ENCODE measurements around the gene FEM1C.
"Not testable (repeated sequence)": the region's sequence is repeated elsewhere in the genome, so short reads cannot be mapped to it uniquely, and the experiment has no call there.

Gene FEM1C

DNA sequence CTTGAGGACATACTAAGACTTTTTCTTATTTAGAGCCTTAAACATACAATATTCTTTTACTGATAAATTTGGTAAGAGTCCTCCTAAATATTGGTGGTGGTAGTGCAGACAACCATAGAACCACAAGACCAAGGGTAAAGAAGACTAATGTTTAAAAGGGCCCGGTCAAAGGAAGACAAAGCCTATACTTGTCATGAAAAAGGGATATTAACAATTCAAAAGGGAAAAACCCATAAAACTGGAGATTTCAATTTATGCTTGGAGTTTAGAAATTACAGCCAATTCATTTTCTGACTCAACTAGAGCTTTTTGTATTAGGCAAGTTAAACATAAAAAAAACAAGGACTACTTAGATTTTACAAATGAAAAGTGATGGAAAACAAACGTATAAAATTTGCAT lies 24.4 kb downstream of the FEM1C start:
- DNase-seq = no peak

DNA sequence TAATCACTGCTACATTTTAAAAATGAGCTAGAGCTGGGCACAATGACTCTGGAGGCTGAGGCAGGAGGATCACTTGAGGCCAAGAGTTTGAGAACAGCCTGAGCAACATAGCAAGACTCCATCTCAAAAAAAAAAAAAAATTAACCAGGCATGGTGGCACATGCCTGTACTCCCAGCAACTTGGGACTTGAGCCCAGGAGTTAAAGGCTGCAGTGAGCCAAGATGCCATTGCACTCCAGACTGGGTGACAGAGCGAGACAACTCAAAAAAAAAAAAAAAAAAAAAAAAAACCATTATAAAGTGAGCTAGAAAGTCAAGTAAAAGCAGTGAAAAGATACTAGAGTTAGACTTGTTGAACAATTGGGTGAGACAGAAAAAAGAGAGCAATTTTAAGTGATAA lies 28.2 kb downstream of the FEM1C start:
- no peak for DNase-seq

DNA sequence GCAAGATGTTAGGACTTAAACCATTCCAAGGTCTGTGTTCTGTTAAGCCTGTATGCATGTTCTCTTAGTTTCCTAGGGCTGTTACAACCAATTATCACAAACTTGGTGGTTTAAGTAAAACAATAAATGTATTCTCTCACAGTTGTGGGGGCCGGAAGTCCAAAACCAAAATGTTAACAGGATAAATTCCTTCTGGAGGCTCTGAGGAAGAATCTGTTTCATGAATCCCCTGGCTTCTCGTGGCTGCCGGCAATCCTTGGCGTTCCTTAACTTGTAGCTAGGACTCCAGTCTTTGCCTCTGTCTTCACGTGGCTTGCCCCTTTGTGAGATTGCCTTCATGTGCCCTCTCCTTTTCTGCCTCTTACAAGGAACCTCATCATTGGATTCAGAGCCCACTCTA lies 30.4 kb downstream of the FEM1C start:
- DNase-seq = no peak

- DNase-seq = no peak
These were observed 32.9 kb downstream of the FEM1C start for GRCh38 chr5:115511632-115512031.

- DNase-seq = no peak
These were observed 34.4 kb downstream of the FEM1C start for GRCh38 chr5:115510145-115510645.

DNA sequence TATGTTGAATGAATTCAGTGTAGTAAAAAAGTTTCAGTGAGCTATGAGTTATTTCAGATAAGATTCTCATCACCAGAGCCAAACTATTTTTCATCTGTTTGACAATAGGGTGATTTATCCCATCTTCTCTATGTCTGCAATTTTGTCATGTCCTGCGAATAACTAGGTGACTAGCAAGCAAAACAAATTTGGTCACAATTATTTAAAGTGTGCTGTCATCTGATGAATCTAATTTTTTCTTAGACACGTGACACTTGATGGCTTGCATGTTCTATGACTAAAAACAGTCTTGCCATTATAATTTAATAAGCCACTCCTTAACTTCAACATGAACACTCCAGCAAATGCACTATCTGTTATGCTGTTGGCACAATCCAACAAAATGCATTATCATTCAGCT lies 35.0 kb downstream of the FEM1C start:
- no peak for DNase-seq

- DNase-seq = no peak
These were observed 36.9 kb downstream of the FEM1C start for GRCh38 chr5:115507681-115508080.

DNA sequence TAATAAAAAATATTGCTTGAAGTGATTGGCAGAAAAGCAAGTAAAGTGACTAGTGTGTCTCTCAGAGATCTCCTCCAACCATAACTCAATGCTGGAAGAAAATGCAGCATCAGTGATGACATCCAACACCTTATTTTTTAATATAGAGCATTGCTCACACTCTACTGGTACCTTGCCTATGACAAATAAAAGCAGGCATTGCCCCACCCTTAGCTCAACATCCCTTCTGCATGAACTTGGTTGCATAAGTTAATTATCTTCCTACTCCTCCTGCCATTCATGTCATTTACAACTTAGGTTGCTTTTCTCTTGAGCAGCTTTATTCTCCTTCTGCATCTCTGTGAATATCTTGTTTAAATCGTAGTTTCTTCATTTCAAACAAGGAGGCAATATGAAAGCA lies 41.2 kb downstream of the FEM1C start:
- no peak for DNase-seq

DNA sequence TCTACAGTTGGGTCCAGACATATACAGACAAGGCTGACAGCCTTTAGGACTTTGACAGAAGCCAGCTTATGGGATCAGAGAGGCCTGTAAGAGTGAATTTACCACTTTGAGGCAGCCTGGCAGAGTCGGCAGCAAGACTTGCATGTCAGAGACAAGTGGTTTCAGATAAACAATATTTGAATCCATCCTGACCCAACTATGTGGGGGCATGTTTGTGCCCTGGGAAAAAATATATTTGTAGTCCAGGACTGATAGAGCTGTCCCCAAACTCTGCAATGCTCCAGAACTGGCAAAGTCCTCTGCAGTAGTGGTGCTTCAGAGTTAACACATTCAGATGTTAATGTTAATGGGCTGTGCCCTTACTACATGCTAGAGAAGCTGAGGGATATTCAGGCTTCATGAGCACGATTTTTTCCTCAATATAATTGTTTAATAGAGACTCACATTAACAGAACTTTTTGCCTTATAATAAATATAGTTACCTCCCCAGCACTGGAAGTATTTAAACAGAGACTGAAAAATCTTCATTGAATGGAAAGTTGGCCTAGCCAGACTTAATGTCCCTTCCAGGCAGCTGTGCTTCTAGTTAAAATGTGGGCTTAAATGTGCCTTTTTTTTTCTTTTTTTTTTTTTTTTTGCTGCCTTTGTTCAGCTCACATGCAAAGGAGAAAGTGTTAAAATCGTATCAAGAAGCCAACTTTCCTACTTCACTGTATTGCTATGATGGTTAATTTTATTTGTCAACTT lies 42.9 kb downstream of the FEM1C start:
- no peak for DNase-seq

DNA sequence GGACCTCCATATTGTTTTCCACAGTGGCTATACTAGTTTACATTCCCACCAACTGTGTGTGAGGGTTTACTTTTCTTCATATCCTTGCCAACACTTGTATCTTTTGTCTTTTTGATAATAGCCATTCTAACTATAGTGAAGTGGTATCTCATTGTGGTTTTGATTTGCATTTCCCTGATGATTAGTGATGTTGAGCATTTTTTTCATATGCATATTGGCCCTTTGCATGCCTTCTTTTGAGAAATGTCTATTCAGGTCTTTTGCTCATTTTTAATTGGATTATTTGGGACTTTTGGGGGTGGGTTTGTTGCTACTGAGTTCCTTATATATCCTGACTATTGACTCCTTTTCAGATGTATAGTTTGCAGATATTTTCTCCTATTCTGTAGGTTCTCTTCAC lies 44.4 kb downstream of the FEM1C start:
- DNase-seq = no peak

DNA sequence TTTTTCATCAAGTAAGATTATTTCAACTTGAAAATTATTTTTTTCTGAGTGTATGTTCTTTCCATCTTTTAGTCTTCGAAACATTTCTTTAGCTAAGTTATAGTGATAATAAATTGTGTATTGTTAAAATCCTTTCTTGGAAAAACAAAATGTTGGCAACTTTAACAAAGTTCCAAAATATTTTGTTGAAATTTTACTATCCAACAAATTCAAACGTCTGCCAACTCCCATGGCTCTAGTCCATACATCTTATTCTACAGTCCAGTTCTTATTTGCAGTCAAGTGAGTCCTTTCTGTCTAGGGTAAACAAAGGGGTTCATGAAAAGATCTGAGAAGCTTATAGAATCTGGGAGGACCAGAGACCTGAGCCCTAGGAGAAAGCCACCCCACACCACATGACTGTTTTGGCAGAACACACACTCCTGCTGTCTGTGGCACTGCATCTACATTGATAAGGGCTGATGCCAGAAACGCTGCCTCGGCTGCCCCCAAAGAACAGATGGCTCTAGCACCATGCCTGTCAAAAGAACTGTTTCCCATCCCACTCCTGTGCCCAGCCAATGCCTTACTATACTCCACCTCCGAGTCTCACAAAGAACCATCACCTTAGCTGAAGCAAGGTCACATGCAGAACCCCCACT lies 47.5 kb downstream of the FEM1C start:
- peak in 2 of 14 donors; percentile 14 to 94 for DNase-seq

GRCh38 chr5:115494570-115495289 lies 49.8 kb downstream of the FEM1C start:
- DNase-seq = peak in 2 of 14 donors; percentile 17 to 68

GRCh38 chr5:115490596-115490995 lies 54.0 kb downstream of the FEM1C start:
- DNase-seq = no peak

DNA sequence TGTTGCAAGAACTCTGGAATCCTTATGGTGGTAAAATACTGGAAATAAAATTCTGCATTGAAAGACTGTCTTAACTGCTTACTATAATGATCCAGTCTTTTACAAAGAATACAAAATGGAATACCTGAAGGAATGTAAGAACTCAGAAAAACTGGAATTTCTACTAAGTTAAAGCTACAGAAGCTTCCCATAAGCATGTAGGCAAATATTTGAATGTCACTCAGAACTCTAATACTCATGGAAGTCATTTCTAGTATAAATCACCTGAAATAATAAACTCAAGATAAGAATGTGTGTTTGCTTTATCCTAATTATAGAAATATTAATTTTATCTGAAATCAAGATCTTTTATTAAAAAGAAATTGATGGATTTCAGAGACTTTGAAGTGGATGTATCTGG lies 54.8 kb downstream of the FEM1C start:
- no peak for DNase-seq

DNA sequence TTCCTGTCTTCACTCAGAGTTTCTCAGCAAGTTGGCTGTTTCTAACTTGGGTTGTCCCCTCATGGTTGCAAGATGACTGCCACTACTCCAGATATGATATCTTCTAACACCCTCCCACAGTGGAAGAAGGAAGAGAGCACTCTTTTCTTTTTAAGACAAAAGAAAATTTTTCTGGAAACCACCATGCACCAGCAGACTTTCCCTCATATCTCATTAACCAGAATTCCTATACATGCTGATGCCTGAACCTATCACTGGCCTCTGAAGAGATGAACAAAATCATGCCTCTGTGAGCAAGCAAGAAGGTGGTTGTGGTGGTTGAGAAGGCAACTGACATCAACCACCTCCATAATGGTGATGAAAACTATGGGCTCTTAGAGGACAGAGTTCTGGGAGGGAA lies 56.8 kb downstream of the FEM1C start:
- no peak for DNase-seq

- DNase-seq = no peak
These were observed 57.4 kb downstream of the FEM1C start for GRCh38 chr5:115487168-115487567.

DNA sequence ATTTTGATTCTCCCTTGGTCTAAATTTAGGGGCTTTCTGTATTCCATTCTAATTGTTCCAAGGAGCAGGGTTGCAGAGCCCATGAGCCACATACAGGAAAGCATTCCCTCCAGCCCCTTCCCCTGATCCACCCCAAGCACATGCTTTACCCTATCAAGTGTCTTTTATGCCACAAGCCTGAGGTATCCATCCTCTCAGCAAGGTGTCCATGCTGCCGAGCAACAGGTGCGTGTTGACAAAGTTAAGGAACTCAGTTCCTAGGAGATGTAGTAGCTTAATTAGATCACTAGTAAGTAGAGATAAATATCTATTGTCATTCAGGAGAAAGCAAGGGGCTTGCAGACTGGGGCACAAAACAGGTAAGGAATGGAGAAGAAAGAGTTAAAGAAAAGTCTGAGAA lies 57.8 kb downstream of the FEM1C start:
- no peak for DNase-seq

DNA sequence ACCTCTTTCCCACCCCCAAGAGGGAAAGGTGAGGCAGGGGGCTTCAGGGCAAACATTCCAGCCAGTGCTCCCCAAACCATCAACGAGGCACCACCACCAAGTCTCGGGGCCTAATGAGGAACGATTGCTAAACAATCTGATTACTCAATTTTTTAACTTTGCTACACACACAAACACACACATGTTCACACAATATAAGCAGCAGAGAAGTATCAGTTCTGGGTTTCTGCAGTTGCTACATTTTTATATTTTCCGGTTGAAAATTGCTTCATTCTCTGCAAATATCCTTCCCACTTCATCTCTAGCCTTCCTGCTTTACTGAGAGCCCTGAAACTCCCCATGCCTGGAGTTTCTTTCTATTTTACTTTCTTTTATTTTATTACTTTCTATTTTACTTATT lies 60.2 kb downstream of the FEM1C start:
- DNase-seq = no peak

DNA sequence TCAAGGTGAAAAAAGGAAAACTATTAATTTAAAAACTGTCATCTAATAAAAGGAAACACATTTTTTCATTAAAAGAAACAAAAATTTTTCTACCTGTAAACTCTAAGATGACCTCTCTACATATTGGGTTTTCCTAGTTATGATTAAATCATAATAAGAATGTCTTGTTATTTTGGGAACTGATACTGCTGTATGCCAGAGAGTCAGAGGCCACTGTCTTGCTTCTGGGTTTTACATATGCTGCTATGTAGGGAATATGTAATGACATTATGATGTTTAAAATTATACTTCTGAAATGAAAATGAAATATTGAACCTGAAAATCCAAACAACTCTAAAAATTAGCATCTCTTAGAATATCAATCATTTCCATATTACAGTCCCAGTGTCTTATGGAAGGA lies 63.7 kb downstream of the FEM1C start:
- DNase-seq = no peak

DNA sequence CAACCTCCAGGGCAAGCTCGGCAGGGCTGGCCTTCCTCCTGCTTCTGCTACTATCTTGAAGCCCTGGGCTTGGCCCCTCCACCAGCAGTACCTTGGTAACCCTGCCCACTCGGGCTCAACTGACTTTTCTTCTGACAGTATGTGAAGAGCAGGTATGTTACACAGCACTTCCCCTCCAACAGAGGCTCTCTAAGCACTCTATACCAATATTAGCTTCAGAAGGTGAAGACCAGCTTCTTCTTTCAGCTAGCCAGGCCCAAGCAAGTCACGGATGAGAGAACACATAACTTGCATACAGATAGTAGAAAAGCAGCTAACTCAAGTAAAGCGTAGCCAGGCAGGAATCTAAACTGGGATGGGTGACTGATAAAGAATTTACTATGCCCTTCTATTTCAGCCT lies 64.3 kb downstream of the FEM1C start:
- DNase-seq = no peak

DNA sequence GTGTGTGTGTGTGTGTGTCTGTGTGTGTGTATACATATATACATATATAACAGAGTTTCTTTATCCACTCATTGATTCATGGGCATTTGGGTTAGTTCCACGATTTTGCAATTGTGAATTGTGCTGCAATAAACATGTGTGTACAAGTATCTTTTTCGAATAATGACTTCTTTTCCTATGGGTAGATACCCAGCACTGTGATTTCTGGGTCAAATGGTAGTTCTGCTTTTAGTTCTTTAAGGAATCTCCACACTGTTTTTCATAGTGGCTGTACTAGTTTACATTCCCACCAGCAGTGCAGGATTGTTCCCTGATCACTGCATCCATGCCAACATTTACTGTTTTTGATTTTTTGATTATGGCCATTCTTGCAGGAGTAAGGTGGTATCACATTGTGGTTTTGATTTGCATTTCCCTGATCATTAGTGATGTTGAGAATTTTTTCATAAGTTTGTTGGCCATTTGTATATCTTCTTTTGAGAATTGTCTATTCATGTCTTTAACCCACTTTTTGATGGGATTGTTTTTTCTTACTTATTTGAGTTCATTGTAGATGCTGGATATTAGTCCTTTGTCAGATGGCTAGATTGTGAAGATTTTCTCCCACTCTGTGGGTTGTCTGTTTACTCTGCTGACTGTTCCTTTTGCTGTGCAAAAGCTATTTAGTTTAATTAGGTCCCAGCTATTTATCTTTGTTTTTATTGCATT lies 65.3 kb downstream of the FEM1C start:
- DNase-seq = not testable (repeated sequence)

DNA sequence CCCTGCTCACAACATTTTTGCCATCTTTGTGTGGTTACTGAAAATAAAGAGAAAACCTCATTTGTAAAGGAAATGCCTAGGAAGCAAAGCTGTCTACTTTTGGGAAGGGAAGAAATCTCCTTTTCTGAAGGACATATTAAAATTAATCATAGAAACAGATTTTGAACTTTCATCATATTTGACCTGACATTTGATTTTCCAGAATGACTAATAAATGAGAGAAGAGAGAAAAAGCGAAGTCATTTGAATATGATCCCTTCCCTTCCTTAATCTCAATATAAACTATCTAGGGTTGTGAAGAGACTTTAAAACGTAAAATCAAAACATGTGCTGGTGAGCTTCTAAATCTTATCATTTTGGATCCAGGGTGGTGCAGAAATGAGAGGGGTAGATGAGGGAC lies 66.3 kb downstream of the FEM1C start:
- no peak for DNase-seq

DNA sequence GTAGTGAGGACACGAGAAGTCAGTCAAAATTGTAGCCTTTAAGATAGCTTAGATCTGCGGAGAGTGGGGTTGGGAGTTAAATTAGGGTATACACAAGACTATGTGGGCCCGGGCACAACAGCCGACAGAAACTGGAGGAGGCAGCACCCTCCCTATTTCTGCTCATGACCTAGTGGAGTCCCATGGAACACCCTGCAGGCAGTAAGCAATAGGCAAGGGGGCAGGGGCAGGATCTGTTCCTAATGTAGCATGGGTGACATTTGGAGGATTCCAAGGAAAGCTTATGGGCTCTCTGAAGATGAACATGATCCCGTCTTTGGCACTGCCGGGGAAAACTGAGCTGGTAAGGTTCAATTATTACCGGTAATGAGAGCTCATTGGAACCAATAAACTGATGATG lies 67.0 kb downstream of the FEM1C start:
- no peak for DNase-seq

Data from C1 segment of cervical spinal cord (tissue), 14 donors.